Ectodermal cell (in vitro differentiated cells): Measurements from ENCODE around the gene SLC25A11.
A peak's percentile ranks its signal among the peaks of the same experiment; 100 is the strongest.

ENCODE experiments used
- H3K27ac ChIP-seq: 2 replicates; pipeline ENCODE4 v1.7.0; 2013; ENCODE audit warnings: mild to moderate bottlenecking, low read depth, low read length; ENCODE audit not compliant: insufficient read depth, poor library complexity, severe bottlenecking
- H3K27me3 ChIP-seq: 2 replicates; pipeline ENCODE4 v1.7.0; 2013; ENCODE audit warnings: mild to moderate bottlenecking, low read length; ENCODE audit not compliant: insufficient read depth, control insufficient read depth, poor library complexity, severe bottlenecking
- H3K36me3 ChIP-seq: one replicate; pipeline ENCODE4 v1.7.0; 2013; ENCODE audit warnings: low read length; ENCODE audit not compliant: control insufficient read depth, insufficient read depth
- H3K4me1 ChIP-seq: one replicate; pipeline ENCODE4 v1.7.0; 2013; ENCODE audit warnings: low read length; ENCODE audit not compliant: control insufficient read depth, insufficient read depth
- H3K4me3 ChIP-seq: 2 replicates; pipeline ENCODE4 v1.7.0; 2013; ENCODE audit warnings: low read depth, low read length, control low read depth; ENCODE audit not compliant: insufficient read depth
- H3K9me3 ChIP-seq: 2 replicates; pipeline ENCODE4 v1.7.0; 2013; ENCODE audit warnings: mild to moderate bottlenecking, low read length, moderate library complexity; ENCODE audit not compliant: control insufficient read depth
- WGBS, 2 experiments: methylation state at CpG; one replicate each; pipeline ENCODE4 v1.1.7; 2013; ENCODE audit warnings: missing lambda C conversion rate in 2 of 2; 5-methylcytosine and 5-hydroxymethylcytosine counted together

SLC25A11 gene

DNA sequence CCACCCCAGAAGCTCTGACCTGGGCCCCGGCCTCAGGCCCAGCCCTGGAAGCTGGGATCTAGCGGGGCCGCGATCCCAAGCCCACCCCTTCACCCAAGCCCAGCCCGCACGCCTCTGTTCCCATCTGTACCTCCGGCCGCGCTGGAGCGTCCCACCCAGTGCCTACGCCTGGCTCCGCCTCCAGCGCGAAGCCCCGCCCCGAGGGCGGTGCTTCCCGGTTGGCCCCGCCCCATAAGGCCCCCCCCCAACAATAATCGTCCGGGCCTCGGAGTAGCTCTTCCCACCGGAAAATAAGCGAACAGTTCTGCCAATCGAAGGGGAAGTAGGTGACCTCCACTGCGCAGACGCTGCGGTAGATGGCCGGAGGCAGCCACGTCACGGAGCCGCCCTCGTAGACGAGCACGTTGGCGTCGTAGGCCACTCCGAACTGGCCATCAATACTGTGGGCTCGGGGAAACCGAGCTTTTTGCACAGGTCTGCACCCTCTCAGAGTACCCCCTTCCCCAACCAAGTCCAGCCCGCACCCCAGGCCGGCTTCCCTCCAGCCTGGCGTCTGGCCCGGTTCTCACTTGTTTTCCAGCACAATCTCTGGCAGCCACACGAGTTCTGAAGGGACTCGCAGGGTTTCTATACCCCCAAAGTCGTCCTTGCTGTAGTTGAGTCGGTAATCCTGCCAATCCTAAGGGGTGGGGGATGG lies 38.0 kb downstream of the SLC25A11 start:
- Histone ChIP-seq H3K9me3 (no peaks in the 10 kb centered on the region), H3K4me3 (no peak overlapping the region), H3K36me3 (no peaks in the 10 kb centered on the region), H3K4me1 (no peaks in the 10 kb centered on the region), H3K27me3 (no peaks in the 10 kb centered on the region), H3K27ac (no peak overlapping the region)
- 95% methylated on average over 48 of the region's 48 CpGs for WGBS, 2 experiments

- peaks cover 4% of the 10 kb centered on the region for H3K36me3 ChIP-seq
- no peak overlapping the region for H3K27ac ChIP-seq
- no peaks in the 10 kb centered on the region for H3K27me3 ChIP-seq
- no peaks in the 10 kb centered on the region for H3K9me3 ChIP-seq
- H3K4me3 ChIP-seq: no peak overlapping the region
- 96% methylated on average over 37 of the region's 37 CpGs for WGBS, 2 experiments
- no peaks in the 10 kb centered on the region for H3K4me1 ChIP-seq
Measured at GRCh38 chr17:4901108-4901647, 38.7 kb downstream of the SLC25A11 start.

GRCh38 chr17:4900231-4901107 lies 39.4 kb downstream of the SLC25A11 start:
- 92 to 93% methylated on average over 65 of the region's 65 CpGs for WGBS, 2 experiments
- no peak overlapping the region for H3K27ac ChIP-seq
- no peak overlapping the region for H3K4me3 ChIP-seq
- no peaks in the 10 kb centered on the region for H3K9me3 ChIP-seq
- H3K4me1 ChIP-seq: no peaks in the 10 kb centered on the region
- peaks cover 9% of the 10 kb centered on the region for H3K36me3 ChIP-seq
- no peaks in the 10 kb centered on the region for H3K27me3 ChIP-seq

DNA sequence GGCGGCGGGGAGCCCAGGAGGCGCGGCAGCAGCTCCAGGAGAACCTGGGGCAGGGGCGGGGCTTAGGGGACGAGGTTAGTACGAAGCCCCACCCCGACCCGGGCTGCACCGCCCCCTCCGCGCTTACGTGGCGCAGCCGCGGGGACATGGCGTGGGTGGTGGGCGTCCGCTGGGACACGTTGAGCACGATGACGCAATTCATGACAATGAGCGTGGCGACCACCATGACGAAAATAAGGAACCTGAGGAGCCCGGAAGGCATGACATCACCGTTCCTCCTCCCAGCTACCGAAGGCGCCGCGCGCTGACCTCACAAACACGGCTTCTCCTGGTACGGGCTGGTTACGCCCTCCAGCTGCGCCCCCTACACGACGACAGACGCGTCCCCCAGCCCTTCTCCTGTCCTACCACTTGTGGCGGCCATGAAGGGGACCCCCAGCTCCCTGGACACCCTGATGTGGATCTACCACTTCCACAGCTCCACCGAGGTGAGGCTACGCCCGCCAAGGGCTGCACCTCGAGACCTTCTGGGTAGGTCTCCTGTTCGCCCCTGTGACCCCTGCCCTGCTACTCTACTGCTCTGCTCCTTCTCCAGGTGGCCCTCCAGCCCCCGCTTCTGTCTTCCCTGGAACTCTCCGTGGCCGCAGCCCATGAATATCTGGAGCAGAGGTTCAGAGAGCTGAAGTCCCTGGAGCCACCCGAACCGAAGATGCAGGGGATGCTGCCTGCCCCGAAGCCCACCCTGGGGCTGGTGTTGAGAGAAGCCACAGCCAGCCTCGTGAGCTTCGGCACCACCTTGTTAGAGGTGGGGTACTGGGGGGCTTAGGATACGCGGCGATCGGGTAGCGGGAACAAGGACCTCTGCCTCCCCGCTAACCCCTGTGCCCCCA lies 40.3 kb downstream of the SLC25A11 start, which contains the start of gene C17orf107:
Gene C17orf107, plus strand, starts transcription at position 196 of the 890 bp plus-strand sequence. Its CDS starts 227 bp downstream, at position 423.
- H3K27ac ChIP-seq: no peak within 1 kb of the TSS
- H3K9me3 ChIP-seq: no peaks in the 10 kb centered on the region
- no peaks in the 10 kb centered on the region for H3K4me1 ChIP-seq
- H3K4me3 ChIP-seq: peak within 1 kb of the TSS; percentile 27
- 70 to 74% methylated on average over 60 of the region's 60 CpGs for WGBS, 2 experiments
- H3K36me3 ChIP-seq: peaks cover 17% of the 10 kb centered on the region
- no peaks in the 10 kb centered on the region for H3K27me3 ChIP-seq

- Histone ChIP-seq H3K27ac (no peak overlapping the region), H3K9me3 (no peaks in the 10 kb centered on the region), H3K36me3 (peaks cover 18% of the 10 kb centered on the region), H3K27me3 (no peaks in the 10 kb centered on the region), H3K4me3 (peak overlapping the region; percentile 27), H3K4me1 (no peaks in the 10 kb centered on the region)
- WGBS, 2 experiments: 72 to 74% methylated on average over 34 of the region's 34 CpGs
Measured at GRCh38 chr17:4898927-4899326, 40.9 kb downstream of the SLC25A11 start.

DNA sequence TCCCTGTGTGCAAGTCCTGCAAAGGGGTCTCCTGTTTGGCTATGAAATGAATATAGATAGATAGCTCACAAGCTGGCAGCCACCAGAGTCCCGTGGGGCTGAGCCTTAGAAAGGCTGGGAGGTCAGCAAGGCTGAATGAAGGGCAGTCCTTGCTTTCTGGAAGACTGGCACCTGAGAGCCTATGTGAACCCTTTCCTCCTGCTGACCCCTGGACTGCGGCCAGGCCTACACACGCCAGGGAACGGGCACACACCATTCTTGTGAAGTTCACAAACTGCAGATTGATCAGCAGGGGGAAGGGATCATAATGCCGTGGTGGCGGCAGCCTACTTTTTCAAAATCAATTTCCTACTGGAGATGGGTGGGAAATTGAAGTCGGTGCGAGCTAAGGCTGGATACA lies 41.5 kb downstream of the SLC25A11 start:
- Histone ChIP-seq H3K27ac (no peak overlapping the region), H3K9me3 (no peaks in the 10 kb centered on the region), H3K4me3 (no peak overlapping the region), H3K27me3 (no peaks in the 10 kb centered on the region), H3K36me3 (peaks cover 18% of the 10 kb centered on the region), H3K4me1 (no peaks in the 10 kb centered on the region)
- WGBS, 2 experiments: 94 to 95% methylated on average over 8 of the region's 8 CpGs

DNA sequence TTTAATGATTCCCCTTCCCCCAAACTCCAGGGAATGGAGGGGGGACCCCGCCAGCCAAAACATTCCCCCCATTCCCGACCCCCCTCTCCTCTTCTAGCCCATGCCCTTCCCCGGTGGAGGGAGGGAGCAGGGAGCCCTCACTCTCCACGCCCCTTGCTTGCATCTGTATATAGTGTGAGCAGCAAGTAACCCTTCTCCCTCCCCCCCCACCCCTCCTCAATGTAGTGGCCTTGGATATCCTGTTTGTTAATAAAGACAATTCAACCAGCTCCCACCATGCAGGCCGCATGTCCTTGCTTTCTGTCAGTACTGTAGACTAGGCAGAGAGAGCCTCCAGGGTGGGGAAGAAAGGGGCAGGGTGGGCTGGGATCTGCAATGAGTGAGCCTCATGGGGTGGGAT lies 42.1 kb downstream of the SLC25A11 start:
- H3K4me3 ChIP-seq: no peak overlapping the region
- H3K36me3 ChIP-seq: peaks cover 18% of the 10 kb centered on the region
- no peaks in the 10 kb centered on the region for H3K9me3 ChIP-seq
- no peak overlapping the region for H3K27ac ChIP-seq
- H3K4me1 ChIP-seq: no peaks in the 10 kb centered on the region
- 79 to 100% methylated on average over 2 to 4 of the region's 5 CpGs for WGBS, 2 experiments
- H3K27me3 ChIP-seq: no peaks in the 10 kb centered on the region

GRCh38 chr17:4897198-4897687 lies 42.6 kb downstream of the SLC25A11 start:
- Histone ChIP-seq H3K4me3 (no peak overlapping the region), H3K36me3 (peaks cover 18% of the 10 kb centered on the region), H3K4me1 (no peaks in the 10 kb centered on the region), H3K9me3 (no peaks in the 10 kb centered on the region), H3K27ac (no peak overlapping the region), H3K27me3 (no peaks in the 10 kb centered on the region)
- WGBS, 2 experiments: 87 to 88% methylated on average over 10 of the region's 10 CpGs

DNA sequence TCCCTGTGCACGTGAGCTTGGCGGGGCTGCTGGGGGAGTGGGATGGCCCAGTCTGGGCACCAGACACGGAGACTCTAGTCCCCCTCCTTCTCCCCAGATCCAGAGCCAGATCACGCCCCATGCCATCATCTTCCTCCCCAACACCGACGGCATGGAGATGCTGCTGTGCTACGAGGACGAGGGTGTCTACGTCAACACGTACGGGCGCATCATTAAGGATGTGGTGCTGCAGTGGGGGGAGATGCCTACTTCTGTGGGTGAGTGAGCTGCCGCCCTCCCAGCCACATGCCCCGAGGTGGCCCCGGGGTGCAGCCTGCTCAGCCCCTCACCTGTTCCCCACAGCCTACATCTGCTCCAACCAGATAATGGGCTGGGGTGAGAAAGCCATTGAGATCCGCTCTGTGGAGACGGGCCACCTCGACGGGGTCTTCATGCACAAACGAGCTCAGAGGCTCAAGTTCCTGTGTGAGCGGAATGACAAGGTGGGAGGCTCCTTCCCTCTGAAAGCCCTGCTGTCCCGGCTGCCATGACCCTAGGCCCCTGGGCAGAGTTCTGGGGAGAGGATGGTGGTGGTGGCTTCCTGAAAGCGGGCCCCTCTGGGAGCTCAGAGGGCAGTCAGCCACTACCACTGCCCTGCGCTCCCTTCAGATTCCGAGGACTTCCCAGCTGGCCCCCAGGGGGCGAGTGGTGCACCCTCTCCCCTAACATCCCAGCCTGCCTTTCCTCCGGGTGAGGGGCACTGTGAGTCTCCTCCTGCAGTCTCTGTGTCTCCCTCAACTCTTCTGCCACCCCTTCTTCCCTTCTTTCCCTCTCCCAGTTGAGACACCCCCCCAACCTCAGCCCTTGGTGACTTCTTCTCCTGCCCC lies 43.3 kb downstream of the SLC25A11 start:
- WGBS, 2 experiments: 94% methylated on average over 27 of the region's 27 CpGs
- H3K4me1 ChIP-seq: no peaks in the 10 kb centered on the region
- H3K27me3 ChIP-seq: no peaks in the 10 kb centered on the region
- H3K4me3 ChIP-seq: no peak overlapping the region
- no peak overlapping the region for H3K27ac ChIP-seq
- no peaks in the 10 kb centered on the region for H3K9me3 ChIP-seq
- peaks cover 18% of the 10 kb centered on the region for H3K36me3 ChIP-seq
